ENCODE data around the gene SYNDIG1.
A peak's percentile ranks its signal among the peaks of the same experiment; 100 is the strongest.

The SYNDIG1 gene

GRCh38 chr20:24653306-24653705 is 183.9 kb downstream of the SYNDIG1 start:
- DNase-seq (ENCODE audit: low read depth, low spot score), result no peak

GRCh38 chr20:24654425-24654824 is 185.0 kb downstream of the SYNDIG1 start:
- no peak for DNase-seq (ENCODE audit: low read depth, low spot score)

GRCh38 chr20:24656391-24656790 is 187.0 kb downstream of the SYNDIG1 start:
- DNase-seq (ENCODE audit: low read depth, low spot score), result no peak

GRCh38 chr20:24657196-24657595 is 187.8 kb downstream of the SYNDIG1 start:
- peak; percentile 59 for DNase-seq (ENCODE audit: low read depth, low spot score)

- DNase-seq (ENCODE audit: low read depth, low spot score), result peak; percentile 37
Observed at GRCh38 chr20:24657878-24658620, 188.6 kb downstream of the SYNDIG1 start.

- no peak for DNase-seq (ENCODE audit: low read depth, low spot score)
Observed at GRCh38 chr20:24658920-24659660, 189.7 kb downstream of the SYNDIG1 start.

- no peak for DNase-seq (ENCODE audit: low read depth, low spot score)
Observed at GRCh38 chr20:24659835-24660234, 190.4 kb downstream of the SYNDIG1 start.

GRCh38 chr20:24660651-24661050 is 191.2 kb downstream of the SYNDIG1 start:
- DNase-seq (ENCODE audit: low read depth, low spot score), result no peak

- DNase-seq (ENCODE audit: low read depth, low spot score), result no peak
Observed at GRCh38 chr20:24661255-24661654, 191.8 kb downstream of the SYNDIG1 start.

- DNase-seq (ENCODE audit: low read depth, low spot score), result no peak
Observed at GRCh38 chr20:24662322-24662721, 192.9 kb downstream of the SYNDIG1 start.

- no peak for DNase-seq (ENCODE audit: low read depth, low spot score)
Observed at GRCh38 chr20:24662752-24663365, 193.4 kb downstream of the SYNDIG1 start.

GRCh38 chr20:24663496-24663895 is 194.1 kb downstream of the SYNDIG1 start:
- DNase-seq (ENCODE audit: low read depth, low spot score), result no peak

GRCh38 chr20:24664266-24664986 is 195.0 kb downstream of the SYNDIG1 start:
- no peak for DNase-seq (ENCODE audit: low read depth, low spot score)

- DNase-seq (ENCODE audit: low read depth, low spot score), result no peak
Observed at GRCh38 chr20:24665196-24665595, 195.8 kb downstream of the SYNDIG1 start.

- DNase-seq (ENCODE audit: low read depth, low spot score), result no peak
Observed at GRCh38 chr20:24665741-24666191, 196.3 kb downstream of the SYNDIG1 start.

GRCh38 chr20:24667689-24668383 is 198.4 kb downstream of the SYNDIG1 start:
- no peak for DNase-seq (ENCODE audit: low read depth, low spot score)

- no peak for DNase-seq (ENCODE audit: low read depth, low spot score)
Observed at GRCh38 chr20:24668384-24668702, 198.9 kb downstream of the SYNDIG1 start.

- DNase-seq (ENCODE audit: low read depth, low spot score), result no peak
Observed at GRCh38 chr20:24668791-24669190, 199.4 kb downstream of the SYNDIG1 start.

- no peak for DNase-seq (ENCODE audit: low read depth, low spot score)
Observed at GRCh38 chr20:24669701-24670100, 200.3 kb downstream of the SYNDIG1 start.

GRCh38 chr20:24670341-24670872 is 201.0 kb downstream of the SYNDIG1 start:
- DNase-seq (ENCODE audit: low read depth, low spot score), result no peak

GRCh38 chr20:24670981-24671380 is 201.6 kb downstream of the SYNDIG1 start:
- DNase-seq (ENCODE audit: low read depth, low spot score), result no peak
